Smooth muscle cell (in vitro differentiated cells): Measurements from ENCODE around the gene PRODH. TPM values are rescaled to one million over a fixed set of nuclear protein-coding genes. Genes with fewer than 3 reads are reported as not detected.
A peak's percentile ranks its signal among the peaks of the same experiment; 100 is the strongest.
"Not testable (repeated sequence)": the region's sequence is repeated elsewhere in the genome, so short reads cannot be mapped to it uniquely, and the experiment has no call there.

Source experiments
- DNase-seq: peaks from one replicate; lab custom pipeline; 2025; ENCODE audit not compliant: unreplicated experiment; lab: John Stamatoyannopoulos, UW
- H2AFZ ChIP-seq: fragments of 200-600 bp; sonication (generic); 2 replicates; pipeline ENCODE4 v1.6.0; 2016; ENCODE audit warnings: antibody characterized with exemption, low read depth, mild to moderate bottlenecking
- H3F3A ChIP-seq: fragments of 200-600 bp; sonication (generic); 2 replicates; pipeline ENCODE4 v1.6.0; 2017; ENCODE audit warnings: antibody characterized with exemption, low read depth
- H3K27ac ChIP-seq: fragments of 200-600 bp; sonication (generic); 2 replicates; pipeline ENCODE4 v1.5.1; 2016; ENCODE audit warnings: low read depth, mild to moderate bottlenecking
- H3K27me3 ChIP-seq: fragments of 200-600 bp; sonication (generic); 2 replicates; pipeline ENCODE4 v1.6.1; 2016; ENCODE audit warnings: low read depth, mild to moderate bottlenecking
- H3K36me3 ChIP-seq: fragments of 200-600 bp; sonication (generic); 2 replicates; pipeline ENCODE4 v1.5.1; 2016; ENCODE audit warnings: low read depth
- H3K4me1 ChIP-seq: fragments of 200-600 bp; sonication (generic); 2 replicates; pipeline ENCODE4 v1.5.1; 2016; ENCODE audit warnings: low read depth
- H3K4me2 ChIP-seq: fragments of 200-600 bp; sonication (generic); 2 replicates; pipeline ENCODE4 v1.6.0; 2016; ENCODE audit warnings: mild to moderate bottlenecking
- H3K4me3 ChIP-seq: fragments of 200-600 bp; sonication (generic); 2 replicates; pipeline ENCODE4 v1.5.1; 2016; ENCODE audit warnings: mild to moderate bottlenecking
- H3K79me2 ChIP-seq: fragments of 200-600 bp; sonication (generic); 2 replicates; pipeline ENCODE4 v1.6.0; 2016; ENCODE audit warnings: low read depth, mild to moderate bottlenecking
- H3K9ac ChIP-seq: fragments of 200-600 bp; sonication (generic); 2 replicates; pipeline ENCODE4 v1.6.0; 2016; ENCODE audit warnings: low read depth
- H3K9me3 ChIP-seq: fragments of 200-600 bp; sonication (generic); replicated peaks from 2 replicates; pipeline ENCODE4 v1.5.1; 2016; ENCODE audit warnings: low read depth
- H4K20me1 ChIP-seq: fragments of 200-600 bp; sonication (generic); 2 replicates; pipeline ENCODE4 v1.6.0; 2016; ENCODE audit warnings: low read depth
- WGBS: methylation state at CpG from one replicate; pipeline ENCODE4 v1.1.7; 2016; ENCODE audit warnings: low lambda C conversion rate; 5-methylcytosine and 5-hydroxymethylcytosine counted together
- polyA plus RNA-seq: library from polyadenylated mRNA; unstranded; fragments of >200 nt; fragmentation: Nextera tagmentation; extraction: Ambion mirVana; gene quantifications from 2 replicates; pipeline ENCODE4 v1.2.1, GENCODE V29; 2016
- total RNA-seq: library from RNA; depleted of rRNA; stranded (reverse); fragments of >200 nt; gene quantifications from 2 replicates; pipeline ENCODE4 v1.2.3, GENCODE V29; 2014
- TF ChIP-seq, protein P1 (sequence below): fragments of 200-600 bp; sonication (generic); IDR thresholded peaks from 2 replicates; pipeline ENCODE4 v1.5.1; 2017; ENCODE audit warnings: borderline replicate concordance, mild to moderate bottlenecking, antibody characterized with exemption; ENCODE audit not compliant: insufficient read depth, poor library complexity, severe bottlenecking

PRODH gene
- total and polyA plus RNA-seq, 2 experiments from 2014 or later = 0.18 TPM; not detected in 1

DNA sequence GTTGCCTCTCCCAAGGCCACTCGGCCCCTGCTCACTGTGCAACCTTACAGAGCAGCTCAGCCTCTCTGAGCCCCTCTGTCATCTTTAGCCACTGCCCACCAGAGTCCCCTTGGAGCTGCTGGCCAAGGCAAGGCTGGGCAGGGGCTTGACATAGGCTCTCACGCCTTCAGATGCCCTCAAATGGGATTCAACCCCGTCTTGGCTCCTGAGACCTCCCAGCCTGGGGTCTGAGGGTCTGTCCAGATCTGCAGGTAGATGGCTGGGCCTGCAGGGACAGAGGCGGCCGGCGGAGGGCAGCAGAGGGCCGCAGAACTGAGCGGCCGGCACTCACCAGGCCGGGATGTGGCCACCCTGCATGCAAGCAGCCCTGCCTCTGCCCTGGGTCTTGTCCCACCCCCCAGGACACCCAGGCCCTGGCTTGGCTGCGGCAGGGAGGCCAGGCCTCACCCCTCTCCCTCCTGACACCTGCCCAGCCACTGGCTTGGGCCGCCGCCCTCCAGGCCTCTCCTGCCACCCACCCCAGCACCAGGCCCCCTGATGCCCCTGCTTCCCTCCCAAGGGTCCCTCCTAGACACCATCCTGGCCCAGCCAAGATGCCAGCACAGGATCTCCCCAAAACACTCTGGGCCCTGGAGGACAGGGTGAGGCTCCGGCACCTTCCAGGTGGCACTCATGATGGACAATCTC, 18.4 kb upstream of the PRODH start:
- not testable (repeated sequence) for H3F3A ChIP-seq, H3K9me3 ChIP-seq, H3K79me2 ChIP-seq, H4K20me1 ChIP-seq, H3K4me2 ChIP-seq, H3K27me3 ChIP-seq, H3K9ac ChIP-seq, H3K4me1 ChIP-seq, H3K36me3 ChIP-seq, H2AFZ ChIP-seq, H3K27ac ChIP-seq, H3K4me3 ChIP-seq
- DNase-seq = peak; percentile 21
- TF ChIP-seq, protein P1, sequence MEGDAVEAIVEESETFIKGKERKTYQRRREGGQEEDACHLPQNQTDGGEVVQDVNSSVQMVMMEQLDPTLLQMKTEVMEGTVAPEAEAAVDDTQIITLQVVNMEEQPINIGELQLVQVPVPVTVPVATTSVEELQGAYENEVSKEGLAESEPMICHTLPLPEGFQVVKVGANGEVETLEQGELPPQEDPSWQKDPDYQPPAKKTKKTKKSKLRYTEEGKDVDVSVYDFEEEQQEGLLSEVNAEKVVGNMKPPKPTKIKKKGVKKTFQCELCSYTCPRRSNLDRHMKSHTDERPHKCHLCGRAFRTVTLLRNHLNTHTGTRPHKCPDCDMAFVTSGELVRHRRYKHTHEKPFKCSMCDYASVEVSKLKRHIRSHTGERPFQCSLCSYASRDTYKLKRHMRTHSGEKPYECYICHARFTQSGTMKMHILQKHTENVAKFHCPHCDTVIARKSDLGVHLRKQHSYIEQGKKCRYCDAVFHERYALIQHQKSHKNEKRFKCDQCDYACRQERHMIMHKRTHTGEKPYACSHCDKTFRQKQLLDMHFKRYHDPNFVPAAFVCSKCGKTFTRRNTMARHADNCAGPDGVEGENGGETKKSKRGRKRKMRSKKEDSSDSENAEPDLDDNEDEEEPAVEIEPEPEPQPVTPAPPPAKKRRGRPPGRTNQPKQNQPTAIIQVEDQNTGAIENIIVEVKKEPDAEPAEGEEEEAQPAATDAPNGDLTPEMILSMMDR = peak; percentile 81
- 31% methylated on average over 6 of the region's 14 CpGs for WGBS

DNA sequence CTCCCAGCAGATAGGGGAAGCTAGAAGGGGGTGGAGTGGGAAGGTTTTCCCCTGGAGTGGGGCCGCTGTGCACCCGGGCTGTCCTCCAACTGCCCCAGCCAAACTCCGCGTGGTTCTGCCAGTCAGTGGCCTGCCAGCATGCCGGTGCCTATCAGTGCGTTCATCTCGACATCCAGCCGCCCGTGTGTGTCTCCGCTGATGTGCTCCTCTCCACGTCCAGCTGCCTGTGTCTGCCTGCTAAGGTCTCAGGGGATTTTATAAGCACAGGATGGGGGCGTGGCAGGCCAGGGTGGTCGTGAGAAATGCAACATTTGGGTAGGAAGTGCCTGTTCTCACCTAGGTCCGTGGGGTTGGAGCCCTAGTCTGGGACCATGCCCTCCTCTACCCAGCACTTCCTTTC, 17.0 kb upstream of the PRODH start:
- H3K9ac ChIP-seq, H3K9me3 ChIP-seq, H3K36me3 ChIP-seq, H4K20me1 ChIP-seq, H3K27ac ChIP-seq, DNase-seq, H3K4me2 ChIP-seq, H3K27me3 ChIP-seq, H3K4me1 ChIP-seq, H3K4me3 ChIP-seq, H3F3A ChIP-seq, H3K79me2 ChIP-seq, H2AFZ ChIP-seq: not testable (repeated sequence)
- WGBS = 85% methylated on average over 14 of the region's 14 CpGs

DNA sequence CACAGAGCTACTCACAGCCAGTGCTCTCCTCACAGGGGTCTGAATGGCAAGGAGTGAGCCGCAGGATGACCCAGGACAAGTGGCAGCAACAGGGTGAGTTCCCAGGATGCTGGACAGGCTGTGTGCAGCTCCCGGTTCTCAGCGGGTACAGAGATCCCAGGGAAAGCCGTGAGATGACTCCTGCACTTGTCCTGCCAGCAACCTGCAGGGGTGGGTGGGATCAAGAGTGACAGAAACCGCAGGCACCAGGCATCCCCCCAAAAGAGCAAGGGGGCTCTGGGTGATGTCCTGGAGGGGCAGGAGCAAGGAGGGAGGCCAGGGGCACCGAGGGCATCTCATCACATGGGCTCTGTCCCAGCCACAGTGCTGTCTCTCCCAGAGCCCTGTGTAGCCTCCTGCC, 15.9 kb upstream of the PRODH start:
- Histone ChIP-seq H4K20me1 (no peaks in the 10 kb centered on the region), H3K27me3 (peaks cover 5% of the 10 kb centered on the region), H3K9ac (no peak overlapping the region), H3K9me3 (no peaks in the 10 kb centered on the region), H3K36me3 (no peaks in the 10 kb centered on the region), H3K4me3 (no peak overlapping the region), H3K4me2 (no peak overlapping the region), H2AFZ (no peak overlapping the region), H3F3A (no peaks in the 10 kb centered on the region), H3K4me1 (no peaks in the 10 kb centered on the region), H3K27ac (no peak overlapping the region), H3K79me2 (no peaks in the 10 kb centered on the region)
- no peak for DNase-seq
- TF ChIP-seq, protein P1 = no peak
- WGBS = 80% methylated on average over 4 of the region's 6 CpGs

DNA sequence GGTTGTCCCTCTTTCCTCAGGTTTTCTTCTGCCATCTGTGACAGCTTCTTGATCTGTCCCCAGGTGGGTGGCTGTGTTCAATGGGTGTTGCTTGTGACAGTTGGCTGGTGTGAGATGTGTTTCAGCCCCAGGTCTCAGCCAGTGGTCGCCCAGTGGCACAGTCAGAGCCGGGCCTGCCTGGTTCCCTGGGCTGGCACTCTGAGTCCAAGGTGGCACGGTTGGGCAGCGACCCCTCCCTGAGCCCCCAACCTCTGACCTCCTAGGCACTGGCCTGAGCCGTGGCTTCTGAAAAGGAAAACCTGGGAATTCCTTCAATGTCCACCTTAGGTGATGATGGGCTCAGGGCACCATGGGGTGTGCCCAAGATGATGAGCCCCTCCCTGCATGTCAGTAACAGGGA, 14.0 kb upstream of the PRODH start:
- no peak overlapping the region for H2AFZ ChIP-seq
- H3K4me2 ChIP-seq = no peak overlapping the region
- DNase-seq = no peak
- no peaks in the 10 kb centered on the region for H3K79me2 ChIP-seq
- 92% methylated on average over 5 of the region's 5 CpGs for WGBS
- TF ChIP-seq, protein P1 = no peak
- no peaks in the 10 kb centered on the region for H3F3A ChIP-seq
- H3K36me3 ChIP-seq = no peaks in the 10 kb centered on the region
- peaks cover 5% of the 10 kb centered on the region for H3K27me3 ChIP-seq
- H3K9me3 ChIP-seq = no peaks in the 10 kb centered on the region
- H3K9ac ChIP-seq = no peak overlapping the region
- H4K20me1 ChIP-seq = no peaks in the 10 kb centered on the region
- H3K4me3 ChIP-seq = no peak overlapping the region
- H3K4me1 ChIP-seq = no peaks in the 10 kb centered on the region
- H3K27ac ChIP-seq = no peak overlapping the region
